Superior temporal gyrus (tissue), 1 donor: ENCODE results near the gene CCDC178.

Experiments used
- DNase-seq: peaks from one replicate; pipeline ENCODE4 v3.0.0-alpha.2; 2016; ENCODE audit errors: extremely low spot score

The CCDC178 gene

DNA sequence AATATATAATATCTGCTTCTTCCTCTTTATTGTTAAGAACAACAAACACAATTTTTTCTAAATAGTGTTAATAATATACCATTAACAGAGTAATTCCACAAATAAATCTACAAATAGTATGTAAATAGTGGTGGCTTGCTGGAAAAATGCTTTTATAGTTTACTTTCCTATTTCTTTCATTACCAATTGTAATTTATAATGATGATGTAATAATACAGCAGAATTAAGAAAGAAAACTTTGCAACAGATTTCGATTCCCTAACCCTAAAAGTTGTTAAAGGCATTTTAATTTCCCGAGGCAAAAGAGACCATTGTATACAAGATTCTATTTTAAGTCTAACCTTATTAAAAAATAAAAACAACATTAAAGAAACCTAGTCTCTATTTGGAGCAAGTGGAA is 307.9 kb downstream of the CCDC178 start:
- no peak for DNase-seq

DNA sequence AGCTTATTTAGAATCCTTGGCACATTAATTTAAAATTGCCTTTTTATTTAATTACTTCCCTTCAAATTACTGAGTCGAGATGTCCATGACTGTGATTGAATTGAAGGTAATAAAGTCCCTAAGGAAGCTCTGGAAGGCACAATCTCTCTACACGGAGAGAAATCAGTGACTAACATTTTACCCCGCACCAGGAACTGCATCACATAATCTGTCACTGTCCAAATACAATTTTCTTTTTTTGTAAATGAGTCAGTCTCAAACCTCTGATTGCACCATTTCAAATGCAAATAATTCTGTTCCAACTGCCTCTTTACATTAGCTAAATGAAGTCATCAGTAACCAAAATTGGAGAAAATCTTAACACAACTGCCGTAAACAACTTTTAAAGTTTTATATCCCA is 311.9 kb downstream of the CCDC178 start:
- no peak for DNase-seq

DNA sequence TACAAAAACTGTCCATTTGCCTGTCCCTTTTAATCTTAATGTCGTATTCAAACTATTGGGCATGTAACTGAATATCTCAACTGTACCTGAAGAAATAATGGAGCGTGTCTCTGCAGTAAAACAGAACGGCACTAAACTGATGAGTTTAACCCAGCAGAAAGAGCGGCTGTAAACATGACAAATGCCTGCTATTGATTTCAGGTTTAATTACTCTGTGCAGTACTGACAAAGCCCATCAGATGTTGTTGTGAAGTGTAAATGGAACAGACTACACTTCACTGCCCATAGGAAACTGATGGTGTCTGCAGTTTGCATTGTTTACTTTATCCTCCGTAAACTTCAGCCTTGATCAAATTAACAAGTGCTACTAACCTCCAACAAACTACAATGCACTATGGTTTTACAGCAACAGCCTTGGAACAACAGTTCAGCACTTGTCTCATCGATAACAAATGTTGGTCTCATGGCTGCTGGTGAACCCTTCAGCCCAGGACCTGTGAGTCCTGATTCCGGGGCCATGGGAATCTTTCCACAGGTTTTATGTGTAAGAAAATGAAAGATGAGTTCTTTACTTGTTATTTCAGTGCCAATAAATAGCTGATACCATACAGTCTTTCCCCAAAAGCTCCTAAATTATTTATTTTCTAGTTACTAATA is 316.5 kb downstream of the CCDC178 start:
- DNase-seq = no peak

DNA sequence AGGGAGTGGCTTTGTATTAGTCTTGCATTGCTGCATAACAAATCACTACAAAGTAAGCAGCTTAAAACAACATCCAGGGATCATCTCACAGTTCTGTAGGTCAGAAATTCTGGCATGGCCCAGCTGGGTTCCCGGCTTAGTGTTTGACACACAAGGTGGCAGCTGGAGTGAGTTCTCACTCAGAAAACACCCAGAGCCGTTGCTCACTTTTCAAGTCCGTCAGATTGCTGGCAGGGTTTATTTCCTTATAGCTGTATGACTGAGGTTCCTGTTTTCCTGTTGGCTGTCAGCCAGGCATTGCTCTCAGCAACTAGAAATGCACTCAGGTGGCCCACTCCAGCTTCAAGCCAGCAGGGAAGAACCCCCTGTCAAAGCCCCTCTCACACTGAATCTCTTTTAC is 324.1 kb downstream of the CCDC178 start:
- DNase-seq = no peak

DNA sequence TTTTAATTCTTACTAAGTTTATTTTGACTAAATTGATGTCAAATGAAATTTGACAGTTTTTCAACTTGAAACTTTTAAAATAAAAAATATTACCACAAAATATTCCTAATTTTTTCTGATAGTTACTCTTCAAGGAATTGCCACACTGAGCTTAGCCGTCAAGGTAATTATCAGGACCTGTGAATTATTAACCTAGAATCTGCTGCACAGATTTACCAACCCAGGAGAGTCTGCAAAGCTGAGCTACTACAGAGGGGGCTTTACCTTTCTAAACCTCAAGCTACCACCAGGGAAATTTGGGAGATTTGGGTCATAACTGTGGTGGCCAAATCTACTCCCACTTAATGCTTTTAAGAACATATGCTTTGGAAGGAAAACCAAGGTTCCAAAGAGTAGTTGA is 324.6 kb downstream of the CCDC178 start:
- DNase-seq = no peak

DNA sequence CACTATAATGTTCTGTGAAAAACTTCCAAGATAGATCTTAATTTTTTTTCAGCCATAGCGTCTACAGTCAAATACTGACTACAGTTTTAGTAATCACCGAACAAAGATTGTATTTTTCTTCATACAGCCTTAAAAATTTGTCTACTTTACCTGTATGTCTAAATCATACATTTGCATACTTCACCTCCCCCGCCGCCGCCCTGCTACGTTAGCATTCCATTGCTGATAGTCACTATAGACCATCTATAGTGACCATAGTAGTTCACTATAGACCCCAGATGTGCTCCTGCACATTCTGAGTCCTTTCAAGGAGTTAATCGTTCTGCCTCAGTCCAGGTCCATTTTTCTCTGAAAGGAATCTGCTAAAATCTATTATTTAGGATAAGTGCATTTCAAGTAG is 325.0 kb downstream of the CCDC178 start:
- DNase-seq = no peak

DNA sequence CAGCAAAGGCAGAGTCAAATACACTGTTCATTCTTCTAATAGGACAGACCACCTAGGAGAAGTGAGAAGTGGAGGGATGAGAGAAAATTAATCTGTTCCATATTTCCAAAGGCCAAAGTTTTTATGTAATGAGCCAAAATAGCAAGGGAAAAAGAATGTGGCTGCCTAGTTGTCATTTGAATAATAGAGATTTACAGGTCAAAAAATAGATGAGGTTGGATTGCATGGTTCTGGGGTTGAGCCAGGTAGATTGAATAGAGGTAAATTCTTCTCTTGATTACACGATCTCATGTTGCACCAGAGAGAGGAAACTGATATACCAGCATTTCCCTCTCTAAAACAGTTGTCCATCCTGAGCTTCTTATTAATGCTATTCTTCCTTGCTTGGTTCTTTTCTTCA is 325.8 kb downstream of the CCDC178 start:
- DNase-seq = no peak

DNA sequence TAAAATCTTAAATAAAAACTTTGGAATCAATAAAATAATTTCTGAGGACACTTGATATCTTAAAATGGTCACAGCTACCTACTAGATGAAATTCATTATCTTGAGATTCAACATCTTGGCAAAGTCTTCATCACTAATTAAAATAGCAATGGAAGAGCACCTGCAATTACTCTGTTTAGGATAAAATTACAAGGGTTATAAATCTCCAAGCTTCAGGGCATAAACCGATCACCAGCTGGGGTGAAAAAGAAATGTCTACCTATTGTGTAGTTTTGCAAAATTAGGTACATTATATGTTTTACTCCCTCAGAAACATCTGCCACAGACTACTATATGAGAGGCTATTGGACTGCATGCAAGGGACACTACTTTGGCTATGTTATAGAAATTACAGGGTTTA is 327.1 kb downstream of the CCDC178 start:
- no peak for DNase-seq

DNA sequence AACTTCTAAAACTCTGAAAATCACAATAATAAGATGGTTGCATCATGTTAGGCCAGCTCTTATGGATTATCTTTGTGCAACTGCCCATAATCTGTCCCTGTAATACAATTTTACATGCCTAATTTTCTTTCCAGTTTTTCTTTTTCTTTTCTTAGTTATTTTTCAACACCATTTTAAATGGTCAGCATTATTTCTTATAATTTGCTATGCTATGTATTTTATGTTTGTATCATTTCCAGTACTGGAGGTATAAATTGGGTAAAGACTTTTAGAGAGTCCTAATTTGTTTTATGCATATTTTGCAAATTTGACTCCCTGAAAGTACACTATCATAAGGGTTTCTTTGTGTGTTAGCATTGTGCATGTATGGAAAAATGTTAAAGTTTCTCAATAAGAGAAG is 333.0 kb downstream of the CCDC178 start:
- DNase-seq = no peak

DNA sequence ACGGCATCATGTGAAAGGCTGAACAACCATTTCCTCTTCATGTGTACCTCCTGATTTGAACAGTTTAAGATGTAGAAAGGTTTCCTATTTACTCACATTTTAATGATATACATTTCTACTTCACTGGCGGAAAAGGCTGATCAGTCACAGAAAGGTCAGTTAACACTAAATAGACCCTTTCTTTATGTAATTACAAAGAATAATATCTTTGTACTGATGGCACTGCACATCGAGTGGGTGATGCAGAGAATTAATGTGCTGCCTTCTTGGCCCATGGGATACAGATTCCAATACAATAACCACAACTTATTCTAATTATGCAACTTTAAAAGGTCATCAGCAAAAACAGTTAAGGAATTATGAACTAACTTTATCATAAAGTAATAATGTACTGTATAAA is 339.2 kb downstream of the CCDC178 start:
- DNase-seq = no peak

DNA sequence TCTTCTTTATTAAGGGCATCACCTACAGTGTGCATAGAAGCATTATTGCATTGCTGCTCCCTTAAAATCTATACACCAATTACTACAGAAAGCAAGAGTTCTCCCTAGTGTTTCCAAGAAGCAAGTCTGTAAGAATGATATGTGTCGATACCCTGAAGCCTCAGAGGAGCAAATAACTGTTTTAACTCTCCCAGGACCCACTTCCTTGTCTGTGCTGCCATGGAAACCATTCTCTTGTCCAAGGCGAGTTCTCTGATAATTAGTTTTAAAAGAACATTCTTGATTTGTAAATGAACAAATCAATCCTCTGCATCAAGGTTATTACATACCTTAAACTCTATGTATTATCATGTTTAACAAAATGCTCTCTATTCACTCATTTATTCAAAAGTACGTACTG is 340.9 kb downstream of the CCDC178 start:
- DNase-seq = no peak

DNA sequence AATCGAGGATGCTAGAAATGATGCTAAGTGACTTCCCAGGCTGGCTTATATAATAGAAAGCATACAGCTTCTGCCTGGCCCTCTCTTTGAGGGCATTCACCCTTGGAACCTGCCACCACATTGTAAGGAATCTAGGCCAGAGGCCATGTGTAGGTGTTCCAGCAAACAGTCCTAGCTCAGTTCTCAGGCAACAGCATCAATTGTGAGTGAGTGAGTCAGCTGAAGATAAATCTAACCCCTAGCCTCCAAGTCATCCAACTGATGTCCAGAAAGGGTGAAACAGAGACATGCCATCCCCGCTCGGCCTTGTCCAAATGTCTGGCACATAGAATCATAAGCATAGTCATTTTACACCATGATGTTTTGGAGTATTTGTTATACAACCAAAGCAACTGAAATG is 343.4 kb downstream of the CCDC178 start:
- no peak for DNase-seq

DNA sequence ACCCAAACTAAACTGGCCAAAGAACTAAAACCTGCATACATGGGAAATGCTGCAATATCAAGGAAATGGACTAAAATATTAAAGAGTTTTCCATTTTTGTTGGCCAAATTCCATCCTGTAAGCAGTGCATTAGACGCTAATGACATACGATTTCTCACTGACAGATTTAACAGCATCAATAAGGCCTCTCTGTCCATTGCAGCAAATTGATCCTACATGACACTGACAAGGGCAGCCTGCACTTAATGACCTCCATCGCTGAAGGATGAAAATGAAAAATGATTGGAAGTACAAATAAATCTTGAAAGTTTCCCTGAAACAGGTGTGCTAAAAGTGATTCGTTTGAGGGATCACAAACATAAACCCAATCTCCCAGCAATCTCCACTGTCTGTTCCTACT is 350.1 kb downstream of the CCDC178 start:
- DNase-seq = no peak

DNA sequence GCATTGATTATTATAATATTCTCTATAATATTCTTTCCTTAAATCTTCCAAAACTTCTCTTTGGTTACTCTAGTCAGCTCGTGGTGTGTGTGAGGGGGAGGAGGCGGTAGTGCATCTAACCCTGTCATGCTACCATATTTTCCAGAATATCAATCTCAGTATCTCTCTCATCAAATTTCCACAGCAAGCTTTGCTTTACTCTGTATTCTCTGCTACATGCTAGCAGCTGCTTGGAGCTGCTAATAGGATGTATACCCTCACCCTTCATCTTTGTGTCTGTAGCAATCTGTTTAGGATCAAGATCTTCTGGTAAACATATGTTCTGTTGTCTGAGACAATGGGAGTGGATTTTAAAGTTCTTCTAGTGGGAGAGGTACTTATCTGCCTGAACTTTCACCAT is 363.9 kb downstream of the CCDC178 start:
- no peak for DNase-seq

DNA sequence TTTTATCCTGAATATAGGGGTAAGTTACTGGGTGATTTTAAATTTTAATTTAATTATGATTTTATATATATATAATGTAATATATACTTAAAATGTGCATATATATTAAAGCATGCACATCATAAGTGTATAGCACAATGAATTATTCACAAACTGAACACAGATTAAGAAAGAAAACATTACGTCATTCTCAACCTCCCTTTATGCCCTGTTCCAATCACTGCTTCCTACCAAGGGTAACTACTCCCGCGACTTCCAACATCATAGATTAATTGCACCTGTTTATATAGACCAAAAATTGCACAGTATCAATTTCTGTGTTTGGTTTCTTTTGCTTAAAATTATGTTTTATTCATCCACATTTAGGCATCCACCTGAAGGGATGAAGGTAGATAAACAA is 366.4 kb downstream of the CCDC178 start:
- no peak for DNase-seq

DNA sequence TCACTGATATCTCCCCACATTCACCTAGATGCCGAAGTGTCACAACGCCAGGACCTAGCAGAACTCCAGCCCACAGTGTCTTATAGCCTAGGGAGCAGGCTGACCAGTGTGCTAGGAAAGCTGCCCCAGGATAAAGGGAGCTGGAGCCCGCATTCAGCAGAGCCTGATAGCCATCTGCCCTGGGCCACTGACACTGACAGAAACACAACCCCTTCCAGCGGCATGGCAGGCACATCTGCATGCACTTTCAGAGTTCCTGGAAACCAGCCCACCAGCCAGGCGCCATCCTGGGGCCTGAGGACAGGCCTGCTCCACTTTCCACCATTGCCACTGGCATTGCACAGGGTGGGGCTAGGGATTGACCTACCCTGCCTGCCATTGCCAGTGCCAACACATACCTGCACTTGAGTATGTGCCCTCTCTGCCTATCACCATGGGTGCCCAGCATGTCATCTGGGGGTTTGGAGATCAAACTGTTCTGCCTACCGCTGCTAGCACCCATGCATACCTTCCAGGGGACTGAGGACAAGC is 377.6 kb downstream of the CCDC178 start:
- DNase-seq = no peak

DNA sequence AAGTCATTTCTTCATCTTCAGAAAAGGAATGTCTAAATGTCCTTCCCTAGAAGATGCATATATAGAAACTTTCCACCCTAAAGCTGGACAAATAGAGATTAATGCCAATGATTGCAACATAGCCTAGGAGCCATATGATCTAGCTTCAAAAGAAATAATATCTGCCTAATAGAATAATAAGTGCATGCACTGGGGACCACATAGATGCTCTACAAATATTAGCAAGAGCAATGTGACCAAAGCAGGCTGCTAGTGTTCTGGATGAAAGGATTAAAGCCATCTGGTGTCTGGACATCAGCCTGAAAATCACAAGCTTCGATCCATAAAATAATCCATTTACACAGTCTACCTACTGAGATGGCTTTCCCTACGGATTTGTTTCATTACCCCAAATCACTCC is 387.6 kb downstream of the CCDC178 start:
- DNase-seq = no peak

DNA sequence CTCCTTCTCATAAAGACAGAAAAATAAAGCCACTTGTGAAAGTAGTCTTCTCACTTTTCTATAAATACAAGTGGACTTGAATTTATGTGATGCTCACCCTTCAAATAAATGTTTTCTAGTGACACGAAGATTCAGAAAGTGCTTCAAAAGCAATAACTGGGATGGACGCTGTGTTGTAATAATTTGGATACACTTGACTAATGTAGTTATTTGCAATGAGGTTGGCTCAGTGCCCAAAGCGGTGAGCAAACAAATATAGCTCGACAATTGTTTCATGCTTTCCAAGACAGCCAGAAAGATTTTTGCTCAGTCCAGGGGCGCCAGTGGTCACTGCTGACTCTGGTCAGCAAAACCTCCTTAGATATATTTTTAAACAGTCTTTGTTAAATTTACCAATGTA is 389.1 kb downstream of the CCDC178 start:
- no peak for DNase-seq

DNA sequence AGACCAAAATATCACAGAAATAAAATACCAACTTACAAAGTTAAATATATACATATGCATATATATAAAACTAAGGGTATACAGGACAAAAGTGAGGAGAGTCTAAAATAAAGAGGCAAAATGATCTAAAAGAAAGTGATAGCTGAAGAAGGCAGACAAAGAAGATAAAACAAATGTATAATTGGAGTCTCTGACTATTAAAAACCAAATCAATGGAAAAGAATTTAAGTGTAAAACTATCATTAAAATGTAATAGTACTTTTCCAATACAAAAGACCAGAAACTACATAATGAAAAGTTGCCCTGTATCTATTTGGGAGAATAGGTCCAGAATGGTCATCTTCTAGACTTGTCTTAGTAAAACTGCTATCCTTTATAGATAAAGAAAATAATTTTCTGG is 400.3 kb downstream of the CCDC178 start:
- DNase-seq = no peak

DNA sequence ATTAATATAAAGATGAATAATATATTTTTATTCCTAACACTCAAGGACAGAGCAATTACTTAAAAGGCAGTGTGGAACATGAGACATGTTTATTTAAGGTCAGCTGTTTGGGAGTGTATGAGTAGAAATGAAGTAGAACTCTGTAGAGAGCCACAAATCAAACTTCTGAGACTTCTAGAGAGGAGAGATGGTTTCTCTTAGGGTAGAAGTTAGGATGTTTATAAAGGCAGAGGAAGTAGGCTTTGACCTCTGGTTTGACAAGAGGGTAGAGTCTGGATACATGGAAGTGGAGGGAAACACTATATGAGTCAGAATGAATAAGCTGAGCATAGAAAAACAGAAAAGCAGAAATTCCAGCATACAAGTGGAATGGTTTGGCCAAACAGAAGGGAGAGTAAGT is 405.6 kb downstream of the CCDC178 start:
- no peak for DNase-seq

DNA sequence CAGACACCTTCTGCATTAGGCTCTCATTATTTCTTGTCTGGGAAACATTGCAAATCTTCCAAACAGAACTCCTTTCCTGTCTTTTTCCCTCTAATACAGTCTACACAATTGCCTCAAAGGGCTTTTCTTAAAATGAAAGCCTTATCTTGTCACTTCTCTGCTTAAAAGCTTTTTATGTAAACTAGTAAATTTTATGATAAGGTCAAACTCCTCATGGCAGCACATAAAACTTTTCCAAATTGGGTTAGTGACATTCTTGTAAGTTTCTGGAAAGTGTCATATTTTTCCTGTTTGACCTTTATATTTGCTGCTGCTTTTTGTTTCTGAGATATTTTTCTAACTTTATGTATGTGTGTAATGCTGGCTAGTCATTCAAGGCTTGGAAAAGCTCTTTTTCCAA is 406.3 kb downstream of the CCDC178 start:
- DNase-seq = no peak

DNA sequence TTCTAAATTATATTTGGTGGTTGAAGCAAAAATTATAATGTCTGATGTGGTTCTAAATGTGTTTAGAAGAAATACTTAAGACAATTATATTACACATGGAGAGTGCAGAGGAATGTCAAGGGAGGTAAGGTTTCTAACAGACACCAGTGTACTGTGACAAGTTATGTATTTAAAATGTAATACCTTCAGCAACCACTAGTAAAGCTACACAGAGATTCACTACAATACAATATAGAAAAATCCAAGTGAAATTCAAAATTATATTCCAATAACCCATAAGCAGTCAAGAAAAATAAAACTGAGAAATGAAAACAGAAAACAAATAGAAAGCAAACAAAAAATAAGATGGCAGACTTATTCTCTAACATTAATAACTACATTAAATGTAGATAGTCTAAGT is 418.2 kb downstream of the CCDC178 start:
- no peak for DNase-seq

DNA sequence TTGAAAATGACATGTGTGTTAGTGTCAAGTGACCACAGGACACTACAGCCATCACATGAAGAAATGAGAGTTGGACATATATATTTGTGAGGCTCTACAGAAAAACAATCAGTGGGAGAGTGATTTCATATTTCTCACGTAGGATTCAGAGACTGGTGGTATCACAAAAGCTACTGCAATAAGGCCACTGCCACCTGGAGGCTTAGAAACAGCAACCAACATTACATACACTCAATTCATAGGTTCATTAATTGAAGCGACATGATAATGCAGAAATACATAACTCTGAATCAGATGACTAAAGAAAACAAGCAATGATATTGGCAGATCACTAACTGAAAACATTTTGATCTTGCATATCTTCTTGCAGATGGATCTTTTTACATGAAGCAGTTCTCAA is 419.6 kb downstream of the CCDC178 start:
- no peak for DNase-seq

DNA sequence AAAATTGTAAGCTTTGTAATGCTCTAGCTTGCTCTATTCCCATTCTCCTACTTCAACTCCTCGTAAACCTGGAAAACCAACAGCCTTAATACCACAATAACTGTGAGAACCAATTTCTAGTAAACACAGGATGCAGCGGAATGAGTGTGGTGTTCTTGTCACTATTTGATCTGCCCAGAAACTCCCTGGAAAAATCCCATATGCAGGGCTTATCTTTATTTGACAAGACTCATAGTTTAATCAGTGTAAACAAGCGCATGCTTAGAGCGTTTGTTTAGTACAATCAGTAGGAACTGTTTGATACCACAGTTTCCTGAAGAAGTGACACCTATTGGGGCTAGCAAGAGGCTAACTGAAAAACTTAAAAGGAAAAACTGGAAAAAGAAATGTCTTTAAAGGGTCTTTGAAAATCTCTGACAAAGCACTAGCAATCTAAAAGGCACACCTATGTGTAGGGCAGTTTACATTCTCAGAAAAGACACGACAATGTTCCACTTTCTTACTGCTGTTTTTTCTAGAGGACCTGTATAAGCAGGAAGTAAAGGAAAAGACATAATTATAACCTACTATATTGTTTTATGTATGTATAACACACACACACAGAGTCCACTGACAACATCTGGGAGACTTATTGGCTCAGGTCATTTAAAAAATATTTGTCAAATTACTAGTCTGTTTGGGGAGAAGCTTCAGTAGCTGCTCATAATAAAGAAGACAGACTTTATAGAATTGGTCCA is 426.3 kb downstream of the CCDC178 start:
- no peak for DNase-seq
